ENCODE data around the gene TMEM131.

DNA sequence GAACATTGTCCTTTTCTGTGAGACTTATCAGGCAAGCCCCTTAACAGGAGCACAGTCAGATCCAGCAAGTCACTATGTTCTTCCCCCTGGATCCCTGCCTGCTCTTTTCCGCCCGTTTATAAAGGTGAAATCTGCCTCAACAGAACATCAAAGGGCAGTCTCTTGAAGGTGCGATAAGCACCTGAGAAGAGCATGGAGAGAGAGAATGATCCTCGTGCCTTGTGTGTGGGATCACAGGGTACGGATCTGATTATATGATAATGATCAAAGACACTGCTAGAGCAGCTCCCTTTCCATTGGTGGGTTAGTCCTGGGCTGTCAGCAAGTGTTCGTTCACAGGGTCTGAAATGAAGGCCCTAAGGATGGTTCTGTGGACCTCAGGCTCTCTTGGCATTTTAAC is 176.0 kb downstream of the TMEM131 start:
- TF ChIP-seq CTCF (IDR thresholded peaks at IDR 0.05) (no peak), POLR2A (IDR thresholded peaks at IDR 0.05) (no peak)

Measured in heart left ventricle (tissue), 13 donors.